Tibial artery (tissue), 4 donors: ENCODE measurements around the gene IQCM.

Source experiments
- DNase-seq, 2 donors: peaks; one replicate each; pipeline ENCODE4 v3.0.0-alpha.2; 2019
- H3K27ac ChIP-seq, 2 donors: fragments of 200-600 bp; sonication (generic) in 1 of 2; 1 replicate in 1 of 2; 2 replicates in 1 of 2; pipeline ENCODE4 v1.5.1; 2018 to 2019; ENCODE audit warnings: mild to moderate bottlenecking in 1 of 2
- H3K27me3 ChIP-seq, 2 donors: fragments of 200-600 bp; sonication (generic) in 1 of 2; one replicate each; pipeline versions ENCODE4 v1.5.1 to v1.6.0; 2016 to 2019
- H3K36me3 ChIP-seq, 3 donors: fragments of 200-600 bp; sonication (generic) in 2 of 3; one replicate each; pipeline ENCODE4 v1.5.1; 2016 to 2019; ENCODE audit warnings: mild to moderate bottlenecking in 2 of 3
- H3K4me1 ChIP-seq, 4 donors: fragments of 200-600 bp; sonication (generic) in 2 of 4; 1 replicate in 3 of 4; 2 replicates in 1 of 4; pipeline ENCODE4 v1.5.1; 2016 to 2019
- H3K4me3 ChIP-seq, 2 donors: fragments of 200-600 bp; sonication (generic) in 1 of 2; 1 replicate in 1 of 2; 2 replicates in 1 of 2; pipeline ENCODE4 v1.5.1; 2018 to 2019; ENCODE audit warnings: mild to moderate bottlenecking in 2 of 2
- H3K9me3 ChIP-seq, 3 donors: fragments of 200-600 bp; sonication (generic) in 1 of 3; one replicate each; pipeline ENCODE4 v1.5.1; 2016 to 2019
- intact Hi-C: fragments of 100-400 bp; cut with DNase I; formaldehyde crosslinking; loops from one replicate; pipeline ENCODE4 v1.15.0; 2023; ENCODE audit warnings: low total_unique reads
- TF ChIP-seq, protein P1 (sequence below), 2 experiments: fragments of 200-600 bp in 1 of 2; fragments of 450-650 bp in 1 of 2; IDR thresholded peaks; one replicate each; pipeline ENCODE4 v1.5.1; 2017 to 2019; ENCODE audit warnings: antibody characterized with exemption in 2 of 2, mild to moderate bottlenecking in 1 of 2, moderate library complexity in 1 of 2

IQCM gene

GRCh38 chr4:149549911-149550310, 265.7 kb downstream of the IQCM start:
- H3K36me3 ChIP-seq: no peaks in the 10 kb centered on the region
- H3K27ac ChIP-seq: no peak overlapping the region
- H3K9me3 ChIP-seq: peaks cover 0 to 3% (median 0%) of the 10 kb centered on the region in 3 donors
- no peak overlapping the region for H3K4me3 ChIP-seq
- H3K4me1 ChIP-seq: no peaks in the 10 kb centered on the region
- TF ChIP-seq, protein P1, sequence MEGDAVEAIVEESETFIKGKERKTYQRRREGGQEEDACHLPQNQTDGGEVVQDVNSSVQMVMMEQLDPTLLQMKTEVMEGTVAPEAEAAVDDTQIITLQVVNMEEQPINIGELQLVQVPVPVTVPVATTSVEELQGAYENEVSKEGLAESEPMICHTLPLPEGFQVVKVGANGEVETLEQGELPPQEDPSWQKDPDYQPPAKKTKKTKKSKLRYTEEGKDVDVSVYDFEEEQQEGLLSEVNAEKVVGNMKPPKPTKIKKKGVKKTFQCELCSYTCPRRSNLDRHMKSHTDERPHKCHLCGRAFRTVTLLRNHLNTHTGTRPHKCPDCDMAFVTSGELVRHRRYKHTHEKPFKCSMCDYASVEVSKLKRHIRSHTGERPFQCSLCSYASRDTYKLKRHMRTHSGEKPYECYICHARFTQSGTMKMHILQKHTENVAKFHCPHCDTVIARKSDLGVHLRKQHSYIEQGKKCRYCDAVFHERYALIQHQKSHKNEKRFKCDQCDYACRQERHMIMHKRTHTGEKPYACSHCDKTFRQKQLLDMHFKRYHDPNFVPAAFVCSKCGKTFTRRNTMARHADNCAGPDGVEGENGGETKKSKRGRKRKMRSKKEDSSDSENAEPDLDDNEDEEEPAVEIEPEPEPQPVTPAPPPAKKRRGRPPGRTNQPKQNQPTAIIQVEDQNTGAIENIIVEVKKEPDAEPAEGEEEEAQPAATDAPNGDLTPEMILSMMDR (IDR thresholded peaks at IDR 0.05): no peak
- no peaks in the 10 kb centered on the region for H3K27me3 ChIP-seq
- intact Hi-C loops: no loop called here
- DNase-seq: no peak

- TF ChIP-seq, protein P1 (IDR thresholded peaks at IDR 0.05): no peak
- Histone ChIP-seq H3K9me3 (no peaks in the 10 kb centered on the region), H3K4me1 (no peaks in the 10 kb centered on the region), H3K36me3 (no peaks in the 10 kb centered on the region), H3K27ac (no peak overlapping the region), H3K4me3 (no peak overlapping the region), H3K27me3 (no peaks in the 10 kb centered on the region)
- intact Hi-C loops: no loop called here
- DNase-seq: no peak
Observed at GRCh38 chr4:149534779-149535178, 280.9 kb downstream of the IQCM start.

DNA sequence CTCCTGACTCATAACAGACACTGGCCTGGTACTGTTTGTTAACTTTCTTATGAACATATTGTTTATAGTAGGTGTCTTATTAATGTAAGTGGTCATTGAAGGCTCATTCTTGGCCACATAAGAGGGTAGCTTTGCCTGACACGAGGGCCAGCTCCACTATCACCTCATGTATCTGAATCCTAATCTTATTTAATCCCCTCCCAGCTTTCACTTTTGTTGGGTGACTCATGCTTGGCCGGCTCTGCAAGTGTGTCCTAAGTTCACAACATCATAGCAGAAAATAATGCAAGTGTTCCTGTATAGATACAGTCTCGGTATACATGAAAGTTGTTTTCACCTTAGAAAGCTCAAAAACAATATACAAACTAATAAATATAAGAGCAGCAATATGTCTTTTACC, 283.8 kb downstream of the IQCM start:
- H3K4me1 ChIP-seq: no peaks in the 10 kb centered on the region
- no peak overlapping the region for H3K27ac ChIP-seq
- TF ChIP-seq, protein P1 (IDR thresholded peaks at IDR 0.05): no peak
- no peaks in the 10 kb centered on the region for H3K36me3 ChIP-seq
- no peaks in the 10 kb centered on the region for H3K9me3 ChIP-seq
- H3K4me3 ChIP-seq: no peak overlapping the region
- no peaks in the 10 kb centered on the region for H3K27me3 ChIP-seq
- intact Hi-C loops: no loop called here
- no peak for DNase-seq

- H3K9me3 ChIP-seq: no peaks in the 10 kb centered on the region
- H3K4me3 ChIP-seq: no peak overlapping the region
- TF ChIP-seq, protein P1 (IDR thresholded peaks at IDR 0.05): no peak
- H3K27ac ChIP-seq: no peak overlapping the region
- intact Hi-C loops: no loop called here
- H3K36me3 ChIP-seq: no peaks in the 10 kb centered on the region
- no peaks in the 10 kb centered on the region for H3K4me1 ChIP-seq
- no peak for DNase-seq
- no peaks in the 10 kb centered on the region for H3K27me3 ChIP-seq
Observed at GRCh38 chr4:149523039-149523438, 292.6 kb downstream of the IQCM start.

- intact Hi-C loops: no loop called here
- Histone ChIP-seq H3K27ac (no peak overlapping the region), H3K27me3 (no peaks in the 10 kb centered on the region), H3K4me3 (no peak overlapping the region), H3K36me3 (no peaks in the 10 kb centered on the region), H3K9me3 (no peaks in the 10 kb centered on the region), H3K4me1 (no peaks in the 10 kb centered on the region)
- TF ChIP-seq, protein P1 (IDR thresholded peaks at IDR 0.05): no peak
- no peak for DNase-seq
Observed at GRCh38 chr4:149521611-149522425, 293.8 kb downstream of the IQCM start.
